Amniotic stem cell (primary cell): ENCODE measurements around the gene AOX1.
"Not testable (repeated sequence)": the region's sequence is repeated elsewhere in the genome, so short reads cannot be mapped to it uniquely, and the experiment has no call there.

Experiments
- DNase-seq: peaks from one replicate; lab custom pipeline; 2025; lab: John Stamatoyannopoulos, UW

Gene AOX1

GRCh38 chr2:200602584-200602983 is 16.8 kb downstream of the AOX1 start:
- DNase-seq, result no peak

DNA sequence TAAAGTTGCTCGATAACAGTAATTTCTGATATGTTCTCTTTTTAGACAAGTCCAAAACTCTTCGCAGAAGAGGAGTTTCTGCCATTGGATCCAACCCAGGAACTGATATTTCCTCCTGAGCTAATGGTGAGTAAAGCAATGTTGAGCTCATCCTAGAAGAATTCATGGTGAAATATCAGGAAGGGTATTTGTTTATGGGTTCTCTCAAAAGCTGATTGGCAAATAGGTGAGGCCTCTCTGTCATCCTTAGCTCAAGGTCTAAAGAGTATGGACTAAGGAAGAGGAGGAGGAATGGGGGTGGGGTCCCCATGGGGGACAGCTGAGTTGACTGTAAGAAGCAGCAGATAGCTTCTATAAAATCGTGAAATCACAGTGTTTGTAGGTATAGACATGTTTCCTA is 18.2 kb downstream of the AOX1 start:
- DNase-seq, result no peak

DNA sequence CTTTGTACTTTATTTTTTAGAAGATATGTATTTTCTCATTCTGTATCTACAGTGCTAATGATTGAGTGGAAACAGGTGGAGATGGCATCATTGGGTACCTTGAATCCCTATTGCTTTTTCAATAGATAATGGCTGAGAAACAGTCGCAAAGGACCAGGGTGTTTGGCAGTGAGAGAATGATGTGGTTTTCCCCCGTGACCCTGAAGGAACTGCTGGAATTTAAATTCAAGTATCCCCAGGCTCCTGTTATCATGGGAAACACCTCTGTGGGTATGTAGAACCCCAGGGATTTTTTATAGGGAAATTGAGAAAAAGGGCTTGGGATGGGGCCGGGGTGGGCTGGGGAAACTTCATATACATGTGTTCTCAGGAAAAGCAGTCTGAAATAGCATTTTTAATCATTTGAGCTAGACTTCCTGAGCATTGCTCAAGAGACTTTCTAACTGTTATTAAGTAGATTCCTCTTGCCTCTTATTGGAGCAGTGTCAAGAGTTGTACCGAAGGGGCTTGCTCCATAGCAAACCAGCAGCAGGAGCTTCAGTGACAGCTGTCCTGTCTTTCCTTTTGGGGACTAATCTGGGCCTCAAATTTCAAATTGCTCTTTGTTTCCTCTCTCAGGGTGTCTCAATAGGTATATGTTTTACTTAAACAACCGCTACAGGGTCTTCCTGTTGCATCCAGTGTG is 18.9 kb downstream of the AOX1 start:
- DNase-seq, result no peak

GRCh38 chr2:200608341-200609027 is 22.7 kb downstream of the AOX1 start:
- DNase-seq, result no peak

GRCh38 chr2:200609028-200609614 is 23.3 kb downstream of the AOX1 start:
- DNase-seq, result peak; percentile 72

- DNase-seq, result not testable (repeated sequence)
These were observed 24.4 kb downstream of the AOX1 start for GRCh38 chr2:200610217-200610616.

GRCh38 chr2:200613692-200614091 is 27.9 kb downstream of the AOX1 start:
- DNase-seq, result no peak

DNA sequence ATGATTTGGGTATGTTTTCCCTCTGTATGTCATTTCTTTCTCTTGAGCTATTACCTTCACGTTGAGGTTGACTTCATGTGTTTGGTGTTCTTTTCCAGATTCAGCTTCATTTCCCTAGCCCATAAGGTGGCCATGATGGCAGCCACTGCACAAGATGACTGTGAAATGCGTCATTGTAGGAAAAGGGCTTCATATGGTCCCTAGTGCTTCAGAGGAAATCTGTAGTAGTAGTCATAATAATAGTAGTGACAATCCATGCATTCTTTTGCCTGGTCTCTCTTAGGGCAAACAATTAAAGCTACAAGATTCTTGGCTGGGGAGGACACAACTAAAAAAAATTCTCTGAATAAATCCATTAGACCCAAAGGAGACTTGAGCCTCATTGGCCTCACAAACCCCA is 28.4 kb downstream of the AOX1 start:
- no peak for DNase-seq

DNA sequence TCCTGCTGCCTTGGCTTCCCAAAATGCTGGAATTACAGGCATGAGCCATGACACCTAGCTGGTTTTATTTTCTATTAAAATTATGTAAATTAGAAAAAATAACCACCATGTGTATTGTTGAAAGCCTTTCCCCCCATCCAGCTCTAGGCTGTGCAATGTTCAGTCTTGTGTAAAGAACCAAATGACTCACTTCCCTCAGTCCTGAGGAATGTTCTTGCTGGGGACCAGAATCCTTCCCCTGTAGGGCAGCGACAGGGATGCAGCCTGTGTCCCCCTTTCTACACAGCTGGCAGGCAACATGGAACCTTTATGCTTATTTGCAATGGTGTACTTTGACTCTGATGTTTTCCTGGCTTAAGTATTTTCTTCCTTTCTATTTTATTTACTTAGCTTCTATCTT is 29.4 kb downstream of the AOX1 start:
- no peak for DNase-seq

DNA sequence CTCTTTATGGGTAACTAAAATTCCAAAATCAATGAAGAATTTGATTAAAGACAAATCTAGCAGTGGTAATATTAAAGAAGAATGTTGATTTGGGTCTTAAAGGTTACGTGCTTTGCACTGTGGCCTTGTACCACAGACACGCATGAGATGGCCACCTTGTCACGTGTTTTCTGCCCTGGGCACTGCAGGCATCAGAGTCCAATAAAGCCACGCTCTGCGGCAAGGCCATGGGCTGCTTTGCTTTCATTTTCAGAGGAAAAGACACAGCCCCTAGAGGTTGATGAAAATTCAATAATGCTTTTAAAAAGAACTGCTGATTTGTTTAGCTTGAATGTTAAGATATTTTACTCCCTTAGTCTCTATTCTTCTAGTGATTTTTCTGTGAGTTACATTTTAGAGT is 30.4 kb downstream of the AOX1 start:
- no peak for DNase-seq

DNA sequence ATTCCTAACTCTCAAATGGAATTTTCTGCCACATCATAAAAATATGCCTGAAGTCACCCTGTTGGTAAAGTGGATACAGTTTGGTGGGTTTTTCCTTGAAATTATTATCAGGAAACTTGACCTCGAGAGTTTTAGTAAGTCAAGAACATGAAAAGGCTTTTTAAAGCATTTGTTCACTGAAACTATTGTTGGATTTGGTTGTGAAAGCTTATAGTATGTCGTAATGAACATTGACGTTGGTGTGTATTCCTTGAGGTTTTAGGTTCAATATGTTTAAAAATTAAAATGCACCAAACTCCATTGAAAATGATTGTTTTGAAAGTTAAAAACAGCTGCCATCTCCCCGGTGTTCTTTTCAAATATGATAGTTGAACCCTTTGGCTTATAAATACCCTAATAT is 30.8 kb downstream of the AOX1 start:
- DNase-seq, result no peak

DNA sequence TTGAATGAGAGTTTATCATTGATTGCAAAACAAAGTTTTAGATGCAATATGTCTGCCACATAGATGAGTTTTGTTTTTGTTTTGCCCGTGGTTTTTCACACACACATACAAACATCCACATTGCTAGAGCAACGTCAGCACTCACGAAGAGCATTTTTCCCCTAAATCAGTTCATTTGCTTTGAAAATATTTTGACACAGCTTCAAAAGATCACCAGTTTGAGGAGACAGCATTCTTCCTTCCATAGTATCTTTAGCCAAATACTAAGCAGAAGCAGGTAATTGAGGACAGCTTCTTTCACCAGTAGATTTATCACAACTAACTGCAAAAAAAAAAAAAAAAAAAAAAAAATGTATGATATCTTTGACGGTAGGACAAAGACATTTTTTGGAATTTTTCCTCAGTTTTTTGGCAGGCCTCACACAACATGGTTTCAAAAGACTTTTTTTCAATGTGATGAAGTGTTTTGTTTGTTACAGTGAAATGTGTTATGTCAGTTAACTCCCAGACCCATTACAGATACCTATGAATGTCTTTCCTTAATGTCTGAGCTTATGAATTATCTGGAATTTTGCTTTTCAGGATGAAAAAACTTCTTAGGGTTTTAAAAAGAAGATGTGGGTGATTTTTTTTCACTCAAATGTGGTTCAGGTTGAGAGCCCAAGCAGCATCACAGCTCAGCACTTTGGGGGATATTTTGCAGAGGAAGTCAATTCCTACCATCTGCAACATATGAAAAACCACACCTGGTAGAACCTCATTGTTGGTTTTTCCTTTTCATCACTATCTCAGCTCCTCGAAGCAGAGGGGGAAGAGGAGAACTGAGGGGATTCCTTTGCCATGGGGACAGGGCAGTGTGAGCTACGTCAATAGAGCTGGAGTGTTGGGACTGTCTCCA is 31.6 kb downstream of the AOX1 start:
- DNase-seq, result no peak

- DNase-seq, result no peak
These were observed 32.2 kb downstream of the AOX1 start for GRCh38 chr2:200618054-200618419.

DNA sequence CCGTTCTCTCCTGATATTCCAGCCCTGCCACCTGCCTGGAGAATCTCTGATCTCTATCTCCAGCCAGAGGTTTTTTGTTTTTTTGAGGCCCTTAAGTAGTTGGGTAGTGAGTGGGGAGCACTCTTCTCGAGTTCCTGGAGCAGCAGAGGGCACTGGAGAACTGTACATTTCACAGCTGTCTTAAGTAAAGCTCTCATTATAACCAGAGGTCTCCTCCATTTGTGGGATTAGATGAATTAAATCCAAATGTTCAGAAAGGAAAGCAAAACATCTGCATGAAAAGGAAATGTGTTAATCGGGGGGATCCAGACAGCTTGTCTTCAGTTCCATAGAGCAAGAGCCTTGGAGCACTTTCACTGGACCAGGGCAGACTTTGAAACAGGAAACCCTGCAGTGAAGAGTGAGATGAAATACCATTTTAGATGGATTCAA is 32.8 kb downstream of the AOX1 start:
- DNase-seq, result no peak

DNA sequence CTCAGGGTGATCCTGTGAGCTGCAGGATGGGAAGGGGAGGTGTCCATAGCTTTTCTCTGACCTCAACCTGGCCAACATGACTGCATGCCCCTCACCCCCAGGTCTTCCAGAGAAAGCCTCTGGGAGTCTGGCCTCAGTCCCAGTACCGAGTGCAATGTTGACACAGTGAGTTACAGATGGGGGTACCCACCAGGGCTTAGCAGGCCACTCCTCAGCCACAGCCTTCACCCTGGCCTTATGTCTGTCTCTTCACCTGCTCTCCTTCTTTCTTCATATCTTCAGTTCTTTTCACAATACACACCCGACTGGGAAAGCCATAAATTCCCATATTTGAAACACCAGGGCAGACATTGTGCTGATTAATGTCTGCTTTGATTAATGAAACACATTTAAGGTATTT is 33.5 kb downstream of the AOX1 start:
- no peak for DNase-seq

DNA sequence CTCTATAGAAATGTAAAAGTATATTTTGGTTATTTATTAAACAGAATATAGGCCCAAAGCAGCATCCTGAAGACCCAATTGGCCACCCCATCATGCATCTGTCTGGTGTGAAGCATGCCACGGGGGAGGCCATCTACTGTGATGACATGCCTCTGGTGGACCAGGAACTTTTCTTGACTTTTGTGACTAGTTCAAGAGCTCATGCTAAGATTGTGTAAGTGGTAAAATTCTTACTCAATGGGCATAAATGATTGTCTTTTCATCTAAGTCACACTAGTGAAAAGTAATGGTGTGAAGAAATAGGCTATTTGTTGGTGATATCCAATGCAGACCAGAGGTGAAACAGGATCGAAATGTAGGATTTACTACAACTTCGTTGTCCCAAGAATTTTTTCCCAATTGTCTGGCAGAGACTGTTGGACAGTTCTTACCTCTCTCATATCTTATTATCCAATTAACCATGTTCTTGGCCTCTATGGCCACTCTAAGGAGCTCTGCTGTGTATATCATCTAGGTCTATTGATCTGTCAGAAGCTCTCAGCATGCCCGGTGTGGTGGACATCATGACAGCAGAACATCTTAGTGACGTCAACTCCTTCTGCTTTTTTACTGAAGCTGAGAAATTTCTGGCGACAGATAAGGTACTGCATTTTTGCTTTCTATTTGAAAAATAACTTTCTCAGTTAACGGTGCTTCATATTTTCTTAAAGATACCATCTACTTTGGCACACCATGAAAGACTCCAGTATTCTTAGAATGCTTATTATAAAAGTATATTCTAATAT is 35.0 kb downstream of the AOX1 start:
- DNase-seq, result no peak

GRCh38 chr2:200622106-200622505 is 36.3 kb downstream of the AOX1 start:
- no peak for DNase-seq

DNA sequence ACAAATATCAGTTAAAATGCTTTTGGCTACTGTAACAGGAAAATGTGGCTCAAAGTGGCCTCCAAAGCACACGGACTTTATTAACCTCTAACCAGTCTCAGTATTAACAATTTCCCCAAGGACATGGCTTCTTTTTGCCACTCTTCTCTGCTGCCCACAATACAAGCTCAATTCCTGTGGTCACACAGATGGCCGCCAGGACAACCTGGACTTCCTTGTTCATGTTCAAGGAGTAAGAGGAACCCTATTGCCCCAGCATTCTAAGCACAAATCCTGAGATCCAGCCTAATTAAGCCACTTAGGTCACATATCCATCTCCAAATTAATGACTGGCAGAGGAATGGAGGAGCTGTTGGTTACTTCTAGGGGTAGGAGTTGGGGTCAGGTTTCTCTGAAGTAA is 38.2 kb downstream of the AOX1 start:
- DNase-seq, result no peak

DNA sequence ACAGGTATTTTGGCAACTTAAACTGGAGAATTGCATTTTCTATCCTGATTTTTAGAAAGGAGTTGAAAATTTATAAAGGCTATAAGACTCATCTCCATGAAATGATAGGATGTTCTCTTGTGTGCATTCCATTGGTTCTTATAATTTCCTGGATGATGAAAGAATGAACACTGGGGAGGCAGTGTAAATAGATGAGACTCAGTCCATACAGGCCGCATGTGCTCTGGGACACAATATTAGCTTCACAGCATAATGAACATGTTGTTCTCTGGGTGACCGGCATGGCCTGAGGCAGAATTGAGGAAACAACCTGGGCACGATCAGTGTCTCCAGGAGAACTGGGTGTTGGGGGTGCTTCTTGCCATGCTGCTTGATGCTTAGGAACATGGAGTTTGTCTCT is 38.8 kb downstream of the AOX1 start:
- no peak for DNase-seq

- no peak for DNase-seq
These were observed 39.5 kb downstream of the AOX1 start for GRCh38 chr2:200625282-200625681.

- DNase-seq, result no peak
These were observed 40.1 kb downstream of the AOX1 start for GRCh38 chr2:200625958-200626363.
